ENCODE measurements around the gene ZNF280B.
"Not testable (repeated sequence)": the region's sequence is repeated elsewhere in the genome, so short reads cannot be mapped to it uniquely, and the experiment has no call there.

The ZNF280B gene

DNA sequence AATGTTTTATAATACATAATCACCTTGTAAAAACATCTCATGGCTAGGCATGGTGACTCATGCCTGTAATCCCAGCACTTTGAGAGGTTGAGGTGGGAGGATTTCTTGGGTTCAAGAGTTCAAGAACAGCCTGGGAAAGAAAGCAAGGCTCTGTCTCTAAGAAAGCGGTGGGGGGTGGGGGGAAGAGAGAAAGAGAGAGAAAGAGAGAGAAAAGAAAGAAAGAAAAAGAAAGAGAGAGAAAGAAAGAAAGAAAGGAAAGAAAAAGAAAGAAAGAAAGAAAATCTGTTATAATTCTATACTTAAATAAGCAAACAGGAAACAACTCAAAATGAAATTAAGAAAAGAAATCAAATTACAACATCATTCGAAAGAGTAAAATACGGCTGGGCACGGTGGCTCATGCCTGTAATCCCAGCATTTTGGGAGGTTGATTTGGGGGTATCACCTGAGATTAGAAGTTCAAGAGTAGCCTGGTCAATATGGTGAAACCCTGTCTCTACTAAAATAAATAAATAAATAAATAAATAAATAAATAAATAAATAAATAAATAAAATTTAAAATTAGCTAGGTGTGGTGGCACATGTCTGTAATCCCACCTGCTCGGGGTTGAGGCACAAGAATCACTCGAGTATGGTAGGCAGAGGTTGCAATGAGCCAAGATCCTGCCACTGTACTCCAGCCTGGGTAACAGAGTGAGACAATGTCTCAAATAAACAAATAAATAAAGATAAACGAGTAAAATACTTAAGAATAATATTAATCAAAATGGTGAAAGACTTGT is 65.4 kb downstream of the ZNF280B start:
- TF ChIP-seq POLR2A (IDR thresholded peaks at IDR 0.05; ENCODE audit: extremely low read depth, insufficient read length), result no peak
- TF ChIP-seq, protein P1, sequence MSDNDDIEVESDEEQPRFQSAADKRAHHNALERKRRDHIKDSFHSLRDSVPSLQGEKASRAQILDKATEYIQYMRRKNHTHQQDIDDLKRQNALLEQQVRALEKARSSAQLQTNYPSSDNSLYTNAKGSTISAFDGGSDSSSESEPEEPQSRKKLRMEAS (IDR thresholded peaks at IDR 0.05; ENCODE audit: low read depth, low read length), result no peak
- no peak for TF ChIP-seq MYC (IDR thresholded peaks at IDR 0.05; ENCODE audit: low read depth, low read length)
- no peak for TF ChIP-seq CTCF (IDR thresholded peaks at IDR 0.05; ENCODE audit: low read depth, low read length)
- DNase-seq (ENCODE audit: low read depth), result no peak
- no peak overlapping the region for H3K4me3 ChIP-seq (ENCODE audit: low read depth, low read length)

GRCh38 chr22:22441626-22442025 is 66.9 kb downstream of the ZNF280B start:
- DNase-seq (ENCODE audit: low read depth); H3K4me3 ChIP-seq (ENCODE audit: low read depth, low read length): not testable (repeated sequence)

- DNase-seq (ENCODE audit: low read depth), result no peak
- TF ChIP-seq POLR2A (IDR thresholded peaks at IDR 0.05; ENCODE audit: extremely low read depth, insufficient read length), result no peak
- TF ChIP-seq MYC (IDR thresholded peaks at IDR 0.05; ENCODE audit: low read depth, low read length), result no peak
- TF ChIP-seq CTCF (IDR thresholded peaks at IDR 0.05; ENCODE audit: low read depth, low read length), result no peak
- TF ChIP-seq, protein P1 (IDR thresholded peaks at IDR 0.05; ENCODE audit: low read depth, low read length), result no peak
- H3K4me3 ChIP-seq (ENCODE audit: low read depth, low read length), result no peak overlapping the region
Measured at GRCh38 chr22:22440188-22440587, 68.4 kb downstream of the ZNF280B start.
